Transverse colon (tissue), 4 donors: ENCODE results near the gene ODR4. TPM values are rescaled to one million over a fixed set of nuclear protein-coding genes. Genes with fewer than 3 reads are reported as not detected.
"Not testable (repeated sequence)": the region's sequence is repeated elsewhere in the genome, so short reads cannot be mapped to it uniquely, and the experiment has no call there.

Experiments
- DNase-seq: peaks from one replicate; pipeline ENCODE4 v3.0.0-alpha.2; 2019
- H3K27ac ChIP-seq, 4 donors: fragments of 200-600 bp; sonication (generic); 2 replicates each; pipeline ENCODE4 v1.5.1; 2016 to 2018; ENCODE audit warnings: inconsistent platforms in 4 of 4
- H3K27me3 ChIP-seq: fragments of 200-600 bp; sonication (generic); 2 replicates; pipeline ENCODE4 v1.5.1; 2017; ENCODE audit warnings: inconsistent platforms
- H3K36me3 ChIP-seq, 4 donors: fragments of 200-600 bp; sonication (generic); 2 replicates each; pipeline ENCODE4 v1.5.1; 2017 to 2019; ENCODE audit warnings: inconsistent platforms in 4 of 4
- H3K4me1 ChIP-seq, 4 donors: fragments of 200-600 bp; sonication (generic); 2 replicates each; pipeline ENCODE4 v1.5.1; 2017 to 2020; ENCODE audit warnings: inconsistent platforms in 4 of 4
- H3K4me3 ChIP-seq, 4 donors: fragments of 200-600 bp; sonication (generic); 1 replicate in 1 of 4; 2 replicates in 3 of 4; pipeline versions ENCODE4 v1.5.1 to v1.6.1; 2017 to 2019; ENCODE audit warnings: inconsistent platforms in 4 of 4
- H3K9me3 ChIP-seq, 2 donors: fragments of 200-600 bp; sonication (generic); 2 replicates each; pipeline ENCODE4 v1.5.1; 2017 to 2019; ENCODE audit warnings: inconsistent platforms in 2 of 2
- CTCF ChIP-seq, 5 experiments: fragments of 200-600 bp in 3 of 5; fragments of 450-650 bp in 2 of 5; sonication (generic) in 3 of 5; IDR thresholded peaks; 1 replicate in 2 of 5; 2 replicates in 3 of 5; pipeline ENCODE4 v1.5.1; 2016 to 2017; ENCODE audit warnings: antibody characterized with exemption in 5 of 5, inconsistent platforms in 3 of 5, mild to moderate bottlenecking in 2 of 5, moderate library complexity in 1 of 5
- EP300 ChIP-seq: sonication (generic); formaldehyde crosslinking; IDR thresholded peaks from one replicate; pipeline ENCODE4 v1.6.1; 2017; ENCODE audit warnings: antibody characterized with exemption, low read depth
- POLR2A ChIP-seq: fragments of 450-650 bp; IDR thresholded peaks from one replicate; pipeline ENCODE4 v1.6.1; 2016; ENCODE audit warnings: antibody characterized with exemption, mild to moderate bottlenecking, moderate library complexity
- POLR2AphosphoS5 ChIP-seq, 3 donors: sonication (generic); formaldehyde crosslinking; IDR thresholded peaks; one replicate each; pipeline ENCODE4 v1.6.1; 2016; ENCODE audit warnings: antibody characterized with exemption in 3 of 3
- WGBS, 2 donors: methylation state at CpG; one replicate each; pipeline ENCODE4 v1.1.5; 2018; ENCODE audit warnings: low coverage in 1 of 2; 5-methylcytosine and 5-hydroxymethylcytosine counted together
- in situ Hi-C, 4 donors: fragments of 200-750 bp; cut with MboI; loops; one replicate each; pipeline versions ENCODE4 v1.15.0 to v1.15.1; 2017; ENCODE audit warnings: low sequenced_read_pairs in 3 of 4, low pct_ligation_motif_present in 1 of 4, low pct_unique_long_range_greater_than_20kb in 1 of 4
- intact Hi-C: fragments of 100-400 bp; cut with DNase I; formaldehyde crosslinking; loops from one replicate; pipeline ENCODE4 v1.15.1; 2023; ENCODE audit warnings: low total_unique reads
- total RNA-seq, 4 donors: library from RNA; depleted of rRNA; stranded (reverse); fragments of >200 nt; gene quantifications; one replicate each; pipeline ENCODE4 v1.1.0, GENCODE V29; 2016

Gene ODR4
- total RNA-seq, 4 donors from 2014 or later, result 7.0 to 22.1 (median 14.7) TPM

- no peak overlapping the region for H3K4me3 ChIP-seq
- H3K4me1 ChIP-seq, result no peaks in the 10 kb centered on the region
- TF ChIP-seq POLR2A (no peak), EP300 (no peak), POLR2AphosphoS5 (IDR thresholded peaks at IDR 0.05) (no peak), CTCF (IDR thresholded peaks at IDR 0.05) (no peak)
- H3K27me3 ChIP-seq, result no peaks in the 10 kb centered on the region
- 67 to 75% methylated on average over 3 of the region's 3 CpGs for WGBS, 2 donors
- no peaks in the 10 kb centered on the region for H3K9me3 ChIP-seq
- no peak for DNase-seq
- H3K27ac ChIP-seq, result no peak overlapping the region
- in situ Hi-C loops (no loop called here), intact Hi-C loops (no loop called here)
- no peaks in the 10 kb centered on the region for H3K36me3 ChIP-seq
Observed at GRCh38 chr1:186456729-186457255, 81.2 kb downstream of the ODR4 start.

- H3K27ac ChIP-seq, in situ Hi-C loops, H3K4me1 ChIP-seq, intact Hi-C loops, H3K9me3 ChIP-seq, H3K27me3 ChIP-seq, H3K4me3 ChIP-seq, H3K36me3 ChIP-seq, DNase-seq: not testable (repeated sequence)
- 99% methylated on average over 14 of the region's 14 CpGs; no CpG with 5 or more reads in 1 of the 2 donors for WGBS, 2 donors
Observed at GRCh38 chr1:186459161-186459560, 83.5 kb downstream of the ODR4 start.

GRCh38 chr1:186461014-186461413 lies 85.4 kb downstream of the ODR4 start, which contains the start of gene PDC:
TSS of gene PDC (minus strand) at chr1:186461114. CDS start at chr1:186449459, 11,655 bp downstream.
- WGBS, 2 donors, result 83 to 85% methylated on average over 2 of the region's 2 CpGs

GRCh38 chr1:186463511-186463910 lies 87.9 kb downstream of the ODR4 start:
- Histone ChIP-seq H3K36me3 (no peaks in the 10 kb centered on the region), H3K27ac (no peak overlapping the region), H3K4me3 (no peak overlapping the region), H3K9me3 (no peaks in the 10 kb centered on the region), H3K27me3 (no peaks in the 10 kb centered on the region), H3K4me1 (no peaks in the 10 kb centered on the region)
- TF ChIP-seq POLR2A (no peak), CTCF (IDR thresholded peaks at IDR 0.05) (no peak), EP300 (no peak), POLR2AphosphoS5 (IDR thresholded peaks at IDR 0.05) (no peak)
- in situ Hi-C loops, result no loop called here
- intact Hi-C loops, result no loop called here
- 57 to 84% methylated on average over 1 to 5 of the region's 5 CpGs for WGBS, 2 donors
- DNase-seq, result no peak

More at GRCh38 chr1:186461014-186461413, 85.4 kb downstream of the ODR4 start, which contains the start of gene PDC:
- H3K4me1 ChIP-seq, result no peaks in the 10 kb centered on the region
- H3K27me3 ChIP-seq, result no peaks in the 10 kb centered on the region
- H3K27ac ChIP-seq, result no peak within 1 kb of the TSS
- intact Hi-C loops (no loop called here), in situ Hi-C loops (no loop called here)
- no peak for TF ChIP-seq CTCF (IDR thresholded peaks at IDR 0.05)
- no peak for TF ChIP-seq EP300
- no peak for TF ChIP-seq POLR2A
- TF ChIP-seq POLR2AphosphoS5 (IDR thresholded peaks at IDR 0.05), result no peak
- no peaks in the 10 kb centered on the region for H3K36me3 ChIP-seq
- no peak within 1 kb of the TSS for H3K4me3 ChIP-seq
- DNase-seq, result no peak
- H3K9me3 ChIP-seq, result no peaks in the 10 kb centered on the region

GRCh38 chr1:186463926-186464325 lies 88.3 kb downstream of the ODR4 start:
- no peak for DNase-seq
- in situ Hi-C loops, result no loop called here
- intact Hi-C loops, result no loop called here
- Histone ChIP-seq H3K4me1 (no peaks in the 10 kb centered on the region), H3K36me3 (no peaks in the 10 kb centered on the region), H3K27ac (no peak overlapping the region), H3K27me3 (no peaks in the 10 kb centered on the region), H3K9me3 (no peaks in the 10 kb centered on the region), H3K4me3 (no peak overlapping the region)
- 85 to 90% methylated on average over 3 of the region's 3 CpGs for WGBS, 2 donors
- no peak for TF ChIP-seq EP300

GRCh38 chr1:186465491-186465890 lies 89.9 kb downstream of the ODR4 start:
- H3K27me3 ChIP-seq, H3K4me3 ChIP-seq, in situ Hi-C loops, H3K36me3 ChIP-seq, H3K4me1 ChIP-seq, intact Hi-C loops, DNase-seq, H3K27ac ChIP-seq, H3K9me3 ChIP-seq: not testable (repeated sequence)
